Fibroblast of skin of scalp (primary cell): ENCODE measurements around the gene RNF144A.
A peak's percentile ranks its signal among the peaks of the same experiment; 100 is the strongest.
"Not testable (repeated sequence)": the region's sequence is repeated elsewhere in the genome, so short reads cannot be mapped to it uniquely, and the experiment has no call there.

Source experiments
- DNase-seq: peaks from one replicate; pipeline ENCODE4 v3.0.0-alpha.2; 2013

Gene RNF144A

DNA sequence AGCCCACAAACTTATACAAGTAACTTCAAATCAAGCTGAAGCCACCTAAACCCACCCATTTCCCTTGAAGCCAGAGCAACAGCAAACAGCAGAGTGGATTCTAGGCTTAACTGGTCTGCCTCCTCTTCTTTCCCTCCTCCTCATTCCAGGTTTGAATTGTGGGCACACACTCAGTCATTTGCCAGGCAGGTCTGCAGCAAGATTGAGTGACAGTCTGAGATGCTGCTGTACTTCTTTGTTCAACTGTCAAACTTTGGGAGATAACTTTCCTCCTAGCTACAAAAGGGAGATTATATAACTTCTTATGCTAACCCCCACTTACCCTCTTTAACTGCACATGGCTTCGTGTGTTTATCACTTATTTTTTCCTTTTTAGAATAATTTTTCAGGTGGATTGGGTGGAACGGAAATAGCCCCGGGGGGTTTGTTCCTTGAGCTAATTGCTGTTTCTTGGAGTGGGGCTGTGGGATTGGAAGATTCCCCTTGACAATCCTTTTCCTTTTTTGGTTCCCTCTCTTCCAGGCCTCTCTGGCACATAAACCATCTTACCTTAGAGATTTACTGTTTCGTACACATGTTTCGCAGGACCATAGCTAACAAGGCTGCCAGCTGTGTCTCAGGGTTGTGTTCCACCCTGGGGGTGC, 55.0 kb downstream of the RNF144A start:
- DNase-seq = no peak

DNA sequence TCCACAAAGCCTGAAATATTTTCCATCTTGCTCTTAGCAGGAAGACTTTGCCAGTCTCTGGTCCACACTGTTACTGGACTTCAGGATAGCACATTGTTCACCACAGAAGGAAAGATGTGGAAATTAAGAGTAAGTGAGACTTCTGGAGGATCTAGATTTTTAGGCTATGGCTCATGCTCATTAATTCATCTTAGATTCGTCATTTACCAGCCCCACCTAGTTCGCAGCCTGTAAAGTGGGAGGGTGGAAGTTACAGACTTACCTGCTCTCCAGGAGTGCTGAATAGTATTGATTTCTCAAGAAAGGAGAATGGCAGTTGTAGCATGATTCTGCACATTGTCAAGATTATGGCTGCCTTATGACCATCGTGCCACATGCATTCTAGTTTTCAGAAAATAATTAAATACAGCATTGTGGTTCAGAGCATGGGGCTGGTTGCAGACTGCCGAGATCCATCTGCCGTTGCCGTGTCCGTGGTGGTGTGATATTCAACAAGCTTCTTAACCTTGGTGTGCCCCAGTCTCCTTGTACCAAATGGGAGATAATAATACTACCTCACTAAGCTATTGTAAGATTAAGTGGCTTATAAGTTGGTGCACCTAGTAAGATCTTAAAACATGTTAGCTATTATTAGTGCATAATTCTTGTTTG, 56.8 kb downstream of the RNF144A start:
- DNase-seq = peak; percentile 6

DNA sequence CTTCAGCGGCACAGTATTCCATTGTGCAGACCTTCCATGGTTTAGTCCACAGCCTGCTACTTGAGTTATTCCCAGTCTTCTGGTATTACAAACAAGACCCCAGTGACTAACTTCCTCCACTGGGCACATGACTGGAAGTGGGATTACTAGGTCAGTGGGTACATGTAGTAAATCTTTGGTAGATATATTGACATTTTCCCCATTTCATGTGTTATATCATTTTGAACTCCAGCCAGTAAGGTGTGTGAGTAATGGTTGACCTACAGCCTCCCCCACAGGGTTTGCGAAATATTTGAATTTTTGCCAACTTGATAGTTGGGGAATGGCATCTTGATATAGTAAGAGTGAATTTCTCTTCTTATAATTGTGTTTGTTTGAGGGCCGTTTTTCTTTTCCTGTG, 58.8 kb downstream of the RNF144A start:
- DNase-seq = no peak

DNA sequence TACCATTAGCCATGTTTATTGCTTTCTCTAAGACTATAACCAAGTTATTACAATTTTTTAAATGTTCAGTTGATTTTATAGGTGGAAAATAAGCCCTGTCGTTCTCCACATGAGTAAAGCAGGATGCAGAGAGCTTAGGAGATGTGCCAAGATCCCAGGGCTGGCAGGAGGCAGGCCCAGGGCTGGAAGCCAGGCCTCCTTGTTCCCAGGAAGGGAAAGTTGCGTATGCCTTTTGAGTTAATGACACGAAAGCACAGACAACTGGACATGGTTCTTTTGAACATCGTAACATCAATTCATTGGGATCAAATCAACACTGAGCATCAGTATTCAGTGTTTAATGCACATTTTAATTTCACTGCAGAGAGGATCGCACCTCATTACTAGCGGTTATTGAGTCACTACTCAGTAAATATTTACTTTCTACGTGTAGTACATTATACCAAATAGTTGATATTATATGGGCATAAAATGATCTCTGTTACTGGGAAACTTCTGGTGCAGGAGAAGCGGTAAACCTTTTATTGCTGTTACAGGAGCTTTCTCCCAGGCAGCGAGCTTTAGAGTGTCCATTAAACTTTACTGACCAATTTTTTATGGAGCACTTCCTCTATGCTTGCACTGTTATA, 60.0 kb downstream of the RNF144A start:
- DNase-seq = no peak

DNA sequence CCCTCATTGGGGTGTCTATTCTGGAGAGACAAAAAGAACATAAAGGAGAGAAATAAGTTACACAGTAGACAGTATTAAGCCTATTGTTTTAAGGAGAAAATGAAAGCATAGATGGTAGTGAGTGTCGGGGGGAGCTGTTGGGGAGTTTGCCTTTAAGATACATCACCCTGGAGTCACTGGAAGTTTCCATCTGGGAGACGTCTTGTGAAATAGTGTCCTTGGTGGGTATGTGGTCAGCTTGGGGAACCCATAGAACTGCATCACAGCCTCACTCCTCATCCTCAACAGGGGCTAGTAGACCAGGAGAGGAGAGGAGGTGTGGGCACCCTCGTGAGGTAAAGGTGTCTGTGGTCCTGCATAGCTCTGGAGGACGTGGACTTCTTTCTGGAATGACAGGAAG, 60.6 kb downstream of the RNF144A start:
- DNase-seq = no peak

DNA sequence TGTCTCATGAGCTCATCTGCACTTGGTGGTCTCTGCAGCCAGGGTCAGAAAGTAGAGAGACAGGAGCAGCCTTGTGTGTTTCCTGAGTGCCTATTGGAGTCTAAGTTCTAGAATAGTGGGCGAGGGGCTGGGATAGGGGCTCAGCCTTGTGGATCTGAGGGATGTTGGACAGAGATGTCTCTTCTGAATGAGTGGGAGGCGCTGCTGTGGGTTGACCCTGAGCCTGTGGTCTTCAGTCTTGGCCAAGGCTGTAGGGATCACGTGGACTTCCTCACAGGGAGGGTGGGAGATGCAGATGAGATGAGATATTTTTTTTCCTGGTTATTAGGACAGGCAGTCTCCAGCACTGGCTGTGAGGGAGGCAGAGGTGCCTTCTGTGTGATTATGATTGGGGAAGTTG, 61.8 kb downstream of the RNF144A start:
- no peak for DNase-seq

DNA sequence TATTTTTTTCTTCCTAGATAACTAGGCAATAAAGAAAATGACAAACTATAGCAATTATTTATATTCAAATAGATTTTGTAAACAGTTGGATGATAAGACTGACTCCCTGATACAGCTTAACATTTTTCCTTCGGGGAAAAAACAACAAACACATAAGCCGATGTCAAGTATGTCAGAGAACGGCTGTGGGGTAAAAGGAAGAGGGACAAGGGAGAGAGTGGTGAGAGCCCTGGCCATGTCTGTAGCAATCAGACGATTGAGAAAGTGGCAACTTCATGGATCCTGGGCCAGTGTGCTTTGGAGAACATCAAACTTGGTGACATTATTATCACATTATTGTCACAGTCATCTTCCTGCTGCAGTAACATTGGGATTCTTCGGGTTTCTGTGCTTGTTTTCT, 65.2 kb downstream of the RNF144A start:
- no peak for DNase-seq

DNA sequence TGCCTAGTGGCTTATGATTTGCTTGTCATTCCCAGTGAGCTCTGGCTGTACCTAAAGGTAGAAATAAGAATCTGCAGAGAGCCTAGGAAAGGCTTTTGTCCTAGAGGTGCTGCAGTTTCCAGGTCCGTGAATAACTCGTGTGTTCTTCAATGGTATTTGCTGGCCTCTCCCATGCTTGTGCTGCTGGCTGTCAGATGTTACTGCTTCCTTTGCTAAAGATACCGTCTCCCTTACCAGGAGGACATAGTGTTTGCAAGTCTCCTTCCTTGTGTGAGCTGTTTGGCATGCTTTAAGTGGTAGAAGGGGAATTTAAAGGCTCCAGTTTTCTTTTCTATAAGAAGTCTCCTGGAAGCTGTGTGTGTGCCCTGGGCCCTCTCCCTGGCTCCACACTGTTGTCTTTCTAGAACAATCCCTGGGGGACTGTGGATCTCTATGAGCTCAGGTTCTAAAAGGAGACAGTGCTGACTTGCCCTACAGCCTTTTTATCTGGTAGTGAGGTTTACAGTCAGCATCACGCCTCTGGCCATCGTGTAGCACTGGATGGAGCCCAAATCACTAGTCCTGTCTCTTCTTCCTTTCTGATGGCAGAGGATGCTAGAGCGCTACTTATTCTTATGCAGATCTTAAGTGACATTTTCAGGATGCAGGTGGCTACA, 65.8 kb downstream of the RNF144A start:
- no peak for DNase-seq

DNA sequence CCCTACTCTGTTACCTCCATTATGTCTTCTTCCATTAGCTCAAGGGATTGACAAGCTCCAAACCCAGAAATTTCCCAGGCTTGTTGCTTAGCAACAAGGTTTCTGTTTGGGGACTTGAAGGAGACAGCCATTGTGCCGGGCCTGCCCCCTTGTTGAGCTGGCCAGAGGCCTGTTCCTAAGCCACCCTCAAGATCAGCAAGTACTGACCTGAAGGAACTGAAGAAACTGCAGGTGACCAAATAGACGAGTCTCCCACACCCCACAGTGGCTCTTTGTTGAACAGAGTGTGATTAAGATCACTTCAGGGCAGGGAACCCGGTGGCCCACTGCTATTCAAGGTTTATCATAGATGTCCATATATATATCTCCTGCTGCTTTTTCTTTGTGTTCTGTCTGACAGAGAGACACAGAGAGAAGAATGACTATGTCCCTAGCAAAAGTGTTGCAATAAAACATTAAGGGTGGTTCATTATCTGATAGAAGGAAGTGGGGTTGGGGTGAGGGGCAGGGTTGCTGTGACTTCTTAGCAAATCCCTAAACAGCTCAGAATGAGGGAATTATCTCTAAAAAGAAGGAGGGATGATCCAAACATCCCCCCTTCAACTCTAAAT, 69.2 kb downstream of the RNF144A start:
- no peak for DNase-seq

DNA sequence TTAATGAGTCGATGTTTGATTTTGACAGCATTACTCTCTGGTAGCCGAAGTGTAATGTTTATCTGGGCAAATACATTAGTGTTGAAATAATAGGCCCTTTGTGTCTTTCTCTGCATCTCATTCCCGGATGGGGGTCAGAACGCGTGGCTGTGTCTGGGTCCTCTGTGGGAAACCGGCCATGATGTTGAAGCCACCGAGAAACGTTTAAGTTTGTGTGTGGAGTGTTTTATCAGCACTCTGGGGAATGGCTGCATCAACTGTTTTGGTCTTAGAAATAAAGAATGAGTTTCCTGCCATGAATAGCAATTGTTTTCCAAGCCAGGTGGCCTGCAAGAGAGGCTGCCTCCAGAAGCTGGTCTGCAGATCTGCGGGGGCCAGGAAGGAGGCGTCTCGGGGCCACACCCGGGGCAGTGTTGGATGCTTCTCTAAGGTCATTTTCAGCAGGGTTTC, 69.7 kb downstream of the RNF144A start:
- no peak for DNase-seq

DNA sequence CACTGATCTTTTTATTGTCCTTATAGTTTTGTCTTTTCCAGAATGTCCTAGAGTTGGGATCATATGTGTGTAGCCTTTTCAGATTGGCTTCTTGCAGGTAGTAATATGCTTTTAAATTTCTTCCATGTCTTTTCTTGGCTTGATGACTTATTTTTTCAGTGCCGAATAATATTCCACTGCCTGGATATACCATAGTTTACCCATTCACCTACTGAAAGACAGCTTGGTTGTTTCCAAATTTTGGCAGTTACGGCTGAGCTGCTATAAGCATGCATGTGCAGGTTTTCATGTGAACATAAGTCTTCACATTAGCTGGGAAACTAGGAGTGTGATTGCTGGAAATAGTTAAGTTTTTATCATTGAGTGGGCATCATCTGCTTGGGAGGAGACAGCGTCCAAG, 73.7 kb downstream of the RNF144A start:
- no peak for DNase-seq

DNA sequence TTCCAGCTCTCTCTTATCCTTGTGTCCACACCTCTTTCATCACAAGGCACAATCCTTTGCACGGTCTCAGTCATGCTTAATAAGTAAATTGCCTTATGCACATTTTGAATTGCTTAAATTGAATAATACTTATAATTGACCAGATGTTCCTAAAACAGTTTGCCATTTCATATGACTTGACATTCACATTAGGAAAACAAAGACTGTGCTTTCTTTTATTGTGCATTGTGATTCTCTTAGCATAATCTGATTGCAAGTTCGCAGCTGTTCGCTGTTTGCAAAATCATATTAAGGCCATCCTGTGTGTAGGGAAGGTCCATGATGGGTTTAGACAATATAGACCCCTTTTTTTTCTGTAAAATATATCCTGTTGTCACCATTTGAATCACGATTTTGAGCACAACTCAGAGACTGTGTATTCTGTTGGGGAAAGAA, 75.6 kb downstream of the RNF144A start:
- no peak for DNase-seq

DNA sequence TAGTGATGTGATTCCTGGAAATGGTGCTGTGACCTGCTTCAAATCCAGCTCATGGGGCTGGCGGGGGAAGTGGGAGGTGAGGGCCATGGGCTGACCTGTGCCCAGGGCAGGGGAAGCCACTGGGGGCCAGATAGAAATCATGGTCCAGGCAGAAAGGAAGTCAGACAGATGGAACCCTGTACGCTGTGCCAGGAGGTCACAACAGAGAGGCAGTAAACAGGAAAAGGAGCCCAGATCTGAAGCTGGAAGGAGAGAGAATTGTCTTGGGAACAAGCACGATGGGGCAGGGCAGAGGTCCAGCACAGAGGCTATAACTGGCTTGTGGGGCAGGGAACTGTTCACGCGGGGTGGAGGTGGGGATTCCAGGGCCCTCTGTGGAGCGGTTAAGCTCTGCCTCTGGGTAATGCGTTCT, 76.0 kb downstream of the RNF144A start:
- no peak for DNase-seq

DNA sequence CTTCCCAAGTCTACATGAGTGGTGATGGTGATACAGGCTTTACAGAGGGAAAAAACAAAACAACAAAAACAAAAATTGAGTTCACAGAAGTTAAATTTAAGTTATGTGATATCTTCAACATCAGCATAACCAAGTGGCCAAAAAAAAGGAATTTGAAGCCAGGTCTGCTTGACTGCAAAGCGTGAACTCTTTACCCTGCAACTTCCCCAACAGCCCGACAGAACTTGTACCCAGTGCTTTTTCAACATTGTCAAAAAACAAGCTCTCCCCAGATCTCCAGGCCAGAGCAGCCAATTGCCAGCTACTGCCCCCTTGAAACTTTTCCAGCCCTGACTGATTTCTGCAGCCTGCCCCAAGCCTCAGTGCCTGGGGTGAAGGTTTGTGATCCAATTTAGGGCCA, 76.7 kb downstream of the RNF144A start:
- no peak for DNase-seq

DNA sequence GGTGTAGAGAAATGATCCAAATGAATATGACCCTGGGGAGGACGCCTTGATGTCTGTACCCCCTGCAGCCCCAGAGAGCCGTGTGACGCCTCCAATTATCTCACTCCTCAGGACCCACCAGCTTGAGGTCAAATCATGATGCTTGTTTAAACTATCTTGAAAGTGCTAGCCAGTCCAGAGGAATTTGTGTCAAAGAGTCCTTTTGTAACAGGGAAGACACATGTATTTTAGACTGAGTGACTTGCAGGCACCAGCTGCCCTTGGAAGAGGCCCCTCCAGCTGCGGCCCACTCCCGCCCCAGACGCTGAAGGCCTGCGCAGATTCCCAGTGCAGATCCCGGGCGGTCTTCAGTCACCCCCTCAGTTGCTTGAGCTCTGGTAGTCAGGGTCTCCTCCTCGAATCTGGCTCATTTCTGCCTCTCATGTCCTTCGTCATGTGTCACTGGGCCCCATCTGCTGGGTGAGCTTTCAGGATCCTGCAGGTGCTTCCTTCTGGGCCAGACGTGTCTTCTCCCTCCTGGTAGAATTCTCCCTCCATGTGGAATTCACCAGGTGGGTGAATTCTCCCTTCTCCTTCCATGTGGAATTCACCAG, 77.4 kb downstream of the RNF144A start:
- no peak for DNase-seq

DNA sequence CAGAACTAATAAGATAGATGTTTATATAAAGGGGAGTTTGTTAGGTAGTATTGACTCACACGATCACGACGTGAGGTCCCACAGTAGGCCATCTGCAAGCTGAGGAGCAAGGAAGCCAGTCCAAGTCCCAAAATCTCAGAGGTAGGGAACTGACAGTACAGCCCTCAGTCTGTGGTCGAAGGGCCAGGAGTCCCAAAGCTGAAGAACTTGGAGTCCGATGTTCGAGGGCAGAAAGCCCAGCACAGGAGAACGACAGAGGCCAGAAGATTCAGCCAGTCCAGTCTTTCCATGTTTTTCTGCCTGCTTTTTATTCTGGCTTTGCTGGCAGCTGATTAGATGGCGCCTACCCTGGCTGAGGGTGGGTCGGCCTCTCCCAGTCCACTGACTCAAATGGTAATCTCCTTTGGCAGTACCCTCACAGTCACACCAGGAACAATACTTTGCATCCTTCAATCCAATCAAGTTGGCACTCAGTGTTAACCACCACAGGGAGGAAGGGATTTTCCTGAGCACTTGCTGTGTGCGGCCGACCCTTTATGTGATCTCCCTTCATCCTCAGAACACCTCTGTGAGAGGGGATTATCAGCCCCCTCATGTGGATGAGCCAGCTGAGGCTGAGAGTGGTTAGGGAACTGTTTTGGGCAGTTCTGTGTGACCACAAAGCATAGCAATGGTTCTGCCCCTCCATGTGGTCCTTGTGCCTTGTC, 78.3 kb downstream of the RNF144A start:
- no peak for DNase-seq

DNA sequence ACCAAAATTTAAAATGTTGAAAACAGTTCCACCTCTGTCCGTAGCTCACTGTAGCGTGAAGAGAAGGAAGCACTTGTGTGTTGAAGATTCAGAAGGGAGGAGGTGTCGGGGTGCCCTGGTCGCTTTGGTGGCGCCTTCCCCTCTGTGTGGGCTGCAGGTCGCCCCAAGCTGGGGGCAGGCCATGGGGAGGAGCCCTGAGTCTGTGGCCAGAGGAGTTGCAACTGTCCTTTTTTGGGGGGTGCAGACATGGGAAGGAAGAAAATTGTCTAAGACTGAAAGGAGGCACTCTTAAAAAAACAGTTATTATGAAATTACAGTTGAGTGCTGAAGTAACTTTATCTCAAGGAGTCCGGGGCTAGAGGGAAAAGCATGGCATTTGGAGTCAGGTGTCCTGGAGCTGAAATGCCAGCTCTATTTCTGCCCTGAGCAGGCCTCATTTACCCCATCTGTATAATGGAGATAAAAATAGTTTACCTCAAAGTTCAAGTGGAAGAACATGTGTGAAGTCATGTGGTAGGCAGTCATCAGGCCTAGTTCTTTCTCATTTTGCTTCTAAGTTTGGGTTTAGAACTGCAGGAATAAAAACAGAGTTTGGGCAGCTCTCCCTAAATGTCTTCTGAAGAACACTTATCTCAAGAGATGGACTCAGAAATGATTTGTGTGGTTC, 82.1 kb downstream of the RNF144A start:
- DNase-seq = no peak

DNA sequence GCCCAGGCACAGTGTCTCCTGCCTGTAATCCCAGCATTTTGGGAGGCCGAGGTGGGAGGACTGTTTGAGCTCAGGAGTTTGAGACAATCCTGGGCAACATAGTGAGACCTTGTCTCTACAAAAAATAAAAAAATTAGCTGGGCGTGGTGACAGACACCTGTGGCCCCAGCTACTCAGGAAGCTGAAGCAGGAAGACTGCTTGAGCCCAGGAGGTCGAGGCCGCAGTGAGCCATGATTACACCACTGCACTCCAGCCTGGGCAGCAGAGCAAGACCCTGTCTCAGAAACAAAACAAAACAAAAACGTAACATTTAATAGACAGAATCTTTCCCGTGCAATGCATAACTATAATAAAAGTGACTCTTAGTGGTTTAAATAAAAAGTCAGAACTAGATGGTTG, 84.2 kb downstream of the RNF144A start:
- DNase-seq = not testable (repeated sequence)

DNA sequence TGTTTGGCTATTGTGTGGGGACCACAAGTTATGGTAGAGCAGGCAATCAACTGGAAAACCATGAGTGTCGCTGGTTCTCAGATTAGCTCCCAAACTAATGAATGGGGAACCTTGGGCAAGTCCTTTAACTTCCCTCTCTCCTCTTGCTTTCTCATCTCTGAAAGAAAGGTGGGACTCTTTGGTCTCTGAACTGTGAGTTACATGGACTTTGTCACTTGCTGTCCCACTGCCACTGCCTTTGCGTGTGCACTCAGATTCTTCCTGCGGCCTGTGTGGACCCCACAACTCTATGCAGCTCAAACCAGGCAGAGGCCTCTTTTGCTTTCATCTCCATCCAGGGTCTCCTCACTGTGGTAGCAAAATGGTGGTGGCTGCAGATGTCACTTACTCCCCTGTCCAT, 86.7 kb downstream of the RNF144A start:
- no peak for DNase-seq

DNA sequence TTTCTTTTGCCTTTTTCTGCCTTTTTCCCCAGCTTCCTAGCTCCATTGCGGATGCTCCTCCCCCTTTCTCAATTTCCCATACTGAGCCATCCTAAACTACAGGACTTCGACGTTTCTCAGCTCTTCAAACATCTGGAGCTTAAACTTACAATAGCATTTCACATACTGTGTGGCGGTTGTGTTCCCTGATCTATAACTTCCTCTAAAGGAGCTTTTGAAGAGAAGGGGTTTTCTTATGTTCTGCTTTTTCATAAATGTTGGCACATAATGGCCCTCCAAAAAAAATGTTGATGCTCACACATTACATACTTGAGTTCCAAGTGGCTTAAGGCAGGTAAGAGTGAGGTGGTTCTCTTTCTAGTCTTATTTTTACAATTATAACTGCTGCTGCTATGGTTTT, 87.4 kb downstream of the RNF144A start:
- DNase-seq = no peak

DNA sequence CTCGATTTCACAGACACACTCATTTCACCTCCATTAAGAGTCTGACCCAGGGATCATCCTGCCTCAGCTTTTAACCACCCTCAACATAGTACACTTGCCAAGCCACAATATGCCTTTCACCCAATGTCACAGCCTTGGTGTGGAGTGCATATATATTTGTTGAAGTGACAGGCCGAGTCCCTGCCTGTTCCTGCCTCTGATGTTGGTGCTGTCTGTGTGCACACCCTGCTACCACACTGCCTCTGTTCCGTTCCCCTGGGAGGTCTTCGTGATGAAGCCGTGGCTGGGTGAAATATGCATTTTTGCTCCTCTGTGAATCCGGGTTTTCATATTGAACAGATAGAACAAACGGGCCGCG, 90.3 kb downstream of the RNF144A start:
- no peak for DNase-seq
